Right ventricle myocardium inferior (tissue), 1 donor: ENCODE results near the gene PLEKHO1. TPM values are rescaled to one million over a fixed set of nuclear protein-coding genes. Genes with fewer than 3 reads are reported as not detected.
A peak's percentile ranks its signal among the peaks of the same experiment; 100 is the strongest.
"Not testable (repeated sequence)": the region's sequence is repeated elsewhere in the genome, so short reads cannot be mapped to it uniquely, and the experiment has no call there.

Experiments
- ATAC-seq: fragments of 200-7000 bp; cut with Tn5 transposase; one replicate; pipeline ENCODE4 v1.9.1; 2020; ENCODE audit warnings: mild to moderate bottlenecking, moderate library complexity
- DNase-seq: peaks from one replicate; pipeline ENCODE4 v3.0.0; 2021; ENCODE audit errors: missing footprints
- intact Hi-C: fragments of 100-400 bp; cut with DNase I; formaldehyde crosslinking; loops from one replicate; pipeline ENCODE4 v1.11.0; 2022
- total RNA-seq: library from RNA; stranded (reverse); fragmentation: NEBNext Ultra II Directional; extraction: Animal tissue kit (Norgen Biotek cat#: 25700); gene quantifications from one replicate; pipeline ENCODE4 v1.2.1, GENCODE V29; 2021
- donor health status: DM: no; HTN: yes; CAD: no; lungs with severe emphysema.

Gene PLEKHO1
- total RNA-seq, 1 donor from 2014 or later: 53.2 TPM

- not testable (repeated sequence) for ATAC-seq, DNase-seq
- intact Hi-C loops: loop anchor here (5.0 kb wide), 1 partner anchor 34 kb away; no protein-coding TSS in a partner anchor
These were observed 3.7 kb upstream of the PLEKHO1 start for GRCh38 chr1:150146016-150146415.

DNA sequence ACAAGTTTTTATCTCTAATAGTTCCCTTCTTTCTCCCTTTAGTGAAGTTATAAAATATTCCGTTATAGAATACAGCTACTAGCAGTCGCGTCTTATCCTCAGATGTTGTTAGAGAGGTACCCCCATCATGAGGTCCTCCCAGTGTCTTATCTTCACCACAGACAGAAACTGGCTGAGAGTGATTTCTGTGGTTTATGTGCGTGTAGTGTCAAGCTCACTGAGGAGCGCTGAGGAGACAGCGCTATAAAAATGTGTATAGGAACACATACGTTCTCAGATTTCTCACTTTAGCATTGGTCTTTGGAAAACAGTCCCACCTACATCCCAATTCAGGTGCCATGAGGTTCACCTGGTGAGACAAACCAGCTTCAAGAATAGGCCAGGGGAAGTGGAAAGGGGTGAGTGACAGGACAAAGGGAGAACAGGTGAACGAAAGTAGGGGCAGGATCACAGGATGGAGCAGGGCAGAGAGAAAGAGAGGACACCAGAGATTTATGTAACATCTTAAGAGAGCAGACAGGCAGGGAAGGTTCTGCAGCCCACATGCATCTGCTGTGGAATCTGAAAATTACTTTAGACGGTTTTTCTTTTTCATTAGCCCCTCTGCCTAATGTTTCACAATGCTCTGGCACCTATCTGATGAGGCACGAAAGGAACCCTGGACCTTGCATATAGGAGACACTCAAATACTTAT, 2.7 kb upstream of the PLEKHO1 start:
- DNase-seq: no peak
- ATAC-seq: no peak
- intact Hi-C loops: loop anchor here (5.0 kb wide), 1 partner anchor 35 kb away; no protein-coding TSS in a partner anchor

- intact Hi-C loops: loop anchor here (5.0 kb wide), 1 partner anchor 37 kb away; no protein-coding TSS in a partner anchor
- ATAC-seq (no peak), DNase-seq (no peak)
These were observed 862 bp upstream of the PLEKHO1 start for GRCh38 chr1:150148837-150149270.

- DNase-seq (no peak), ATAC-seq (no peak)
- intact Hi-C loops: loop anchor here (5.0 kb wide), 2 partner anchors 53 to 68 kb away; no protein-coding TSS in a partner anchor
These were observed 661 bp downstream of the PLEKHO1 start for GRCh38 chr1:150150133-150151021.

DNA sequence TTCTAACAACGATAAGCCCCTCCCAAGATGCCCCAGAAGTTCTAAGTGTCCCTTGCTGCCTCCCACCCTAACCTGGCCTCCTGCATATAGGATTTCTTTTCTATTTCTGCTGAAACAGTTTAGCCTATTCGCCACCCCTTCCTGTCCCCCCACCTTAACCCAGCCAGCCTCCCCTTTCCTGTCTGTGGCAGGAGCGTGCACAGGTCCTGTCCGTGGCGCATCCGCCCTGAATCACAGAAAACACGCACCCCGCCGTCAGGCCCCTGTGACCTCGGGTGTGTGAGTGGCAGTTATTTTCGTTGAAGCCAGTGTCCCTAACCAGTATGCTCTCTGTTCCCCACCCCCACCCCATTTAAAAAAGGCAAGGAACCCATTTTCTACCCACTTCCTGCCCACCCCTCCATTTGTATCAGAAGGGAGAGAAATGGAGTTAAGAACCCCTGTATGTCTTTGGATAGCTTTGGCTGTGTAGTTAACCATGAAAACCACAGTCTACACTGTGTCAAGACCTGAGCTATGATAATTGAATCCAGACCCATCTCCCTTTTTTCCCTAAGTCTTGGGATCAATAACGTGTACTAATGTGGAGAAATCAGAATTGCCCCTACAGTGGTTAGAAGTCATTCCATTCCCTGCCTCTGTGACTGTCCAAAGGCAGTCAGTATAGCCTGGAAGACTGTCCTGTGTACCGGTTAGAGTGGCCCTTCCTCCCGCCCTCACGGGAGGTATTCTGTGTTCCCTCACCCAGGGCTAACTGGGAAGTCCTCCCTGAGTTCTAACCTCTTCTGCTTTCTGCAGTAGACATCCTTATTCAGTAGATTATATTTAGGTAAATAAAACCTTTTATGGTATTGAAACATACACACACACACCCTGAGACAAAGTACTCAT, 1.8 kb downstream of the PLEKHO1 start:
- ATAC-seq: no peak
- intact Hi-C loops: loop anchor here (5.0 kb wide), 2 partner anchors 54 to 69 kb away; no protein-coding TSS in a partner anchor
- DNase-seq: no peak

DNA sequence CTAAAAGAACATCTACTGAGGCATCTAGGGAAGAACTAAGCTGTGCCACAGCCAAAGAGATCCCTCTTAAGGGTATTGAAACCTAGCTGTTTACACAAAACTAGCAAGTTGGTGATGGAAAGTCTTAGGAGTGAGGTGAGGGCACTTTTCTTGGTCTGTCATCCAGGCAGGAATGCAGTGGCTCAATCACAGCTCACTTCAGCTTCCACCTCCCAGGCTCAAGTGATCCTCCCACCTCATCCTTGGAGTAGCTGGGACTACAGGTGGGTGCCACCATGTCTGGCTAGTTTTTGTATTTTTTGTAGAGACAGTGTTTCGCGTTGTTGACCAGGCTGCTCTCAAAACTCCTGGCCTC, 2.4 kb downstream of the PLEKHO1 start:
- intact Hi-C loops: loop anchor here (5.0 kb wide), 2 partner anchors 55 to 70 kb away; no protein-coding TSS in a partner anchor

GRCh38 chr1:150152772-150153456, 3.2 kb downstream of the PLEKHO1 start:
- intact Hi-C loops: loop anchor here (5.0 kb wide), 2 partner anchors 56 to 71 kb away; no protein-coding TSS in a partner anchor
- ATAC-seq (no peak), DNase-seq (no peak)

More for the DNA sequence above, 2.4 kb downstream of the PLEKHO1 start:
- DNase-seq: no peak
- no peak for ATAC-seq

DNA sequence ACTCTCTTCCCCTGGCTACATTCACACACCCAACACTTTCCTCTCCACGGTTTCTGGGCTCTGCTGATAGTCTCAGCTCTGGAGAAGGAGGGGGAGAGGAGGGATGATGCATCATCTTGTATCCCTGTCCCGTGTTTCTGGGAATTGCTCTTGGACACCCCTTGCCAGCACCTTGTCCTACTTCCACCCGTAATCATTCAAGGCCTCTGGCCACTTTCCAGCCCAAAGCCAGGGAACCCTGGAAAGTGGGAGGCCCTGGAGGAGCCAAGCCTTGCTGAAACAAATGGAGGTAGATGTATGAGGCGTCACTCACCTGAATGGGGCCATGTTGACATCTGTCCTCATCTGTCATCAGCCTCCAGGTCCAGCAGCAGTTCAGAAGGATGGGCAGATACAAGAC, 4.4 kb downstream of the PLEKHO1 start:
- DNase-seq (no peak), ATAC-seq (no peak)
- intact Hi-C loops: loop anchor here (5.0 kb wide), 2 partner anchors 57 to 72 kb away; no protein-coding TSS in a partner anchor

- intact Hi-C loops: no loop called here
- ATAC-seq (no peak), DNase-seq (no peak)
These were observed 5.8 kb downstream of the PLEKHO1 start for GRCh38 chr1:150155413-150156071.

GRCh38 chr1:150156868-150157603, 7.3 kb downstream of the PLEKHO1 start:
- ATAC-seq (no peak), DNase-seq (no peak)
- intact Hi-C loops: no loop called here

DNA sequence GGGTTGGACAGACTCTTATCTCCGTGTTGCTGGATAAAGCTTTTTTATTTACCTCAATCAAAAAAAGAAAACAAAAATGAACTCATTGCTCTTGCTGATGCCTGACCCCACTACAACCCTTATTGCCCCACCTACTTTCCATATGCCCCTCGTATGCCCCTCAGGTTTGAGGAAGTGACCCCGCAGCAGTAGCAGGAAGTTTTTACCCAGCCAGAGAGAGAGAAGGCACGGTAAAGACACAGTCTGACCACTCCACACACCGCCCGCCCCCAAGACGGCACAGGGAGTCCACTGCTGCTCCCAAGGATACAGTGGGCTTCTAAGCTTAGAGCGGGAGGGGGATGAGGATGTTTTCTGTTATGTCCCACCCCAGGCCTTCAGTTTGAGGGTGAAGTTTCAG, 9.8 kb downstream of the PLEKHO1 start:
- DNase-seq (peak; percentile 53), ATAC-seq (no peak)
- intact Hi-C loops: no loop called here

DNA sequence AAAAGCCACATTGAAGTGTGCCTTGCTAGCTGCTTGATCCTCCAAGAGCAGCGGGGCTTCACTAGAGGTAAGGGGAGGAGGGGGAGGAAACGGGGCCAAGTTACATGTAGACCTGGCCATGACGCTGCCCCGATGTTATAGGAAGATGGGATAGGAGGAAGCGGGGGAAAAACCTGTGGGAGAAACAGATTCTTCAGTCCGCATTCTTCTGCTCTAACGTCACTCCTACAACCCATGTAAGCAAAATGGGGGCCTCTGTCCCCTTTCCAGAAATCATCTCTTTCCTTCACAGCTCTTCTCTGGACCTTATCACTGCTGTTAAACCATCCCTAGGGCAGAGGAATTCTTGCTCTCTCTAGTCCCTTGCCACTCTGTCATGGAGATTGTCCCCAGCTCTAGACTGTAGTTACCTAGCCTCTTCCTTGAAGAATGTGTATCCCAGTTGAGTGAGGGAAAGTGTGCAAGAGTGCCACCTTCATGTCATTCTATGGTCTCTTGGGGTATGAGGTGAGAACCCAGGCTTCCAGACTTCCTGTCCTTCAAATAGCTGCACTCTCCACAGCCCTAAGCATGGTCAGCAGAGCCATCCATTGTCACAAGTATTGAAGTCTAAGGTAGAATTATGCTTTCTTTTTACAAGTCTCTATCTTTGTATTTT, 11.4 kb downstream of the PLEKHO1 start:
- ATAC-seq: no peak
- intact Hi-C loops: no loop called here
- DNase-seq: peak; percentile 71

DNA sequence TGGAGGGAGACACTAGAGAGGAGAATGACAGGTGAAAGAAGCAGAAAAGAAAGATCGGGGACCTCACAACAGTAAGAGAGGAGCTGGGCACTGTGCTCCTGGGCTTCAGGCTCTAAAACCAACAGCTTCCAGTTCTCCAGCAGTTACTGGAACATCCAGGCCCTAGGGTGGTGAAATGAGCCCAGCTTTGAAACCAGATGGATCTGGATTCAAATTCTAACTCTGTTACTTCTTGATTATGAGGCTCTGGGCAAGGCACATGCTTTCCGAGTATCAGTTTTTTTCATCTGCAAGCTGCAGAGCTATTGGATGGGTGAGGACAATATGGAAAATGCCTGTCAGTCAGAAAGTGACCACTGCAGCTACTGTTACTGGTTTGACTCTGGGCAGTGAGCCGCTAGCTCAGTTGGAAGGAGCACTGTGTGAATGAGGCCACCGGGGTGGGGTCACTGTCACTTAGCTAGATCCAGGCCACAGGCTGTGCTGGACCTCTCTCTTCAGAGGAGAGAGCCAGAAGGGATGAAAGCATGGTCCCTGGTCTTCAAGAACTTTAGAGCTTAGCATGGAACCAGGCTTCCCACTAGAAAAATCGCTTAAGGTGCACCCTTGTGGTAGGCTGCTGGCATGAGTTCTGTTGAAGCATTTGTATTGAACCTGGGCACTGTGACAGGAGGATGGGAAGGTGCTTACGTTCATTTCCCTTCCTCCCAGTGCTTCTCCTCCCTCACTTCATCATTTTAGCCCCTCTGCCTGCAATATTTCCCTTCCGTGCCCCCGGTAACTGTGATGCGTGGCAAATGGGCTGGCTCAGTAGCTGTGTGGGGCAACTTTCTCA, 12.2 kb downstream of the PLEKHO1 start:
- DNase-seq: no peak
- intact Hi-C loops: no loop called here
- no peak for ATAC-seq

DNA sequence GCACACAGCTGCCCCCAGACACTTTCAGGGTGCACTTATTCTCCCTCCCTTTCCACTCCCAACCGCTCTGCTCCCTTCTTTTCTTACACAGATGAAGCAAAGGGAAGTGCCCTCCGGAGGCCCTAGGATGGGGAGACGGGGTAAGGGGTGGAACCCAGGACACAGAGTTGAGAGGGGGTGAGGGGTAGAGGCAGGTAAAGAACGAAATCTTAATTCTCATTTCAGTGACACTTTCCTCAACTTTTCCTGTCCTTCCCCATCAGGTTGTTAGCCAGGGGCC, 12.8 kb downstream of the PLEKHO1 start:
- no peak for DNase-seq
- intact Hi-C loops: no loop called here
- ATAC-seq: no peak

DNA sequence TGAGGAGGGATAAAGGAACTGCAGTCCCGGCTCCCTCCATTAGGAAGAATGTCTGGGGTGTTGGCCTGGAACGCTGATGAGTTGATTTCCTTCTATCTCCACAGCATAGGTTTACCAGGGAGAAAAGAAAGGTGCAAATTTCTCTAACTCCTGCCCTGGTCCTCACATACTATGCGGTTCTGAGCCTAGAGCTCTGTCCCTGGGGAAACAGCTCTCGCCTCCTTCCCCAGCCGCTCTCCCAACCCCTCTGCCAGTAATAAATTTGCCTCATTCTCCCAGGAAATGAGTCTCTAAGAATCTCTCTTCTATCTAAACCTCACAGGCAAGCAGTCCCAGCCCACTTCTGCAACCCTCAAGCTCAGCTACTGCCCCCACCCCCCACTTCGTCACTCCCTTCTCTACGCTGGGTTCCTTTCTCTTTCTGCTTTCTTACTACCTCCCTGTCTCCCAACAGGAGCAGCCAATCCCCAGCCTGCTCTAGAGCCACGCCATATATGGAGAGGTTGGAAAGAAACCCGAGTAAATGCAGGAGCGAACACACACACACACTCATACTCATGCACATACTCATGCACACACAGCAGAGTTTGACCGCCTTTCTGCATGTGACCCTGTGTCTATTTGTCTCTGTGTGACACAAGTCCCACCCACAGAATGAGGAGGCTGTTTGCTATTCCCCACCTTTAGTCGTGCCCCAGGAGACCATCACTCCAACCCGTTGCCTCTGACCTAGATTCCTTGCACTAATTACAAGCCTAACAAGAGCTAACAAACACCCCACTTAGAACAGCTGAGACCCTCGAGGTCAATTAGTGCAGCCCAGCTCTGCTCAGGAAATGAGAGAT, 13.4 kb downstream of the PLEKHO1 start:
- ATAC-seq: peak; percentile 91
- intact Hi-C loops: no loop called here

More for the DNA sequence above, 13.4 kb downstream of the PLEKHO1 start:
- DNase-seq: peak; percentile 87
